ENCODE measurements around the gene ABHD8.
"Not testable (repeated sequence)": the region's sequence is repeated elsewhere in the genome, so short reads cannot be mapped to it uniquely, and the experiment has no call there.

Gene ABHD8

DNA sequence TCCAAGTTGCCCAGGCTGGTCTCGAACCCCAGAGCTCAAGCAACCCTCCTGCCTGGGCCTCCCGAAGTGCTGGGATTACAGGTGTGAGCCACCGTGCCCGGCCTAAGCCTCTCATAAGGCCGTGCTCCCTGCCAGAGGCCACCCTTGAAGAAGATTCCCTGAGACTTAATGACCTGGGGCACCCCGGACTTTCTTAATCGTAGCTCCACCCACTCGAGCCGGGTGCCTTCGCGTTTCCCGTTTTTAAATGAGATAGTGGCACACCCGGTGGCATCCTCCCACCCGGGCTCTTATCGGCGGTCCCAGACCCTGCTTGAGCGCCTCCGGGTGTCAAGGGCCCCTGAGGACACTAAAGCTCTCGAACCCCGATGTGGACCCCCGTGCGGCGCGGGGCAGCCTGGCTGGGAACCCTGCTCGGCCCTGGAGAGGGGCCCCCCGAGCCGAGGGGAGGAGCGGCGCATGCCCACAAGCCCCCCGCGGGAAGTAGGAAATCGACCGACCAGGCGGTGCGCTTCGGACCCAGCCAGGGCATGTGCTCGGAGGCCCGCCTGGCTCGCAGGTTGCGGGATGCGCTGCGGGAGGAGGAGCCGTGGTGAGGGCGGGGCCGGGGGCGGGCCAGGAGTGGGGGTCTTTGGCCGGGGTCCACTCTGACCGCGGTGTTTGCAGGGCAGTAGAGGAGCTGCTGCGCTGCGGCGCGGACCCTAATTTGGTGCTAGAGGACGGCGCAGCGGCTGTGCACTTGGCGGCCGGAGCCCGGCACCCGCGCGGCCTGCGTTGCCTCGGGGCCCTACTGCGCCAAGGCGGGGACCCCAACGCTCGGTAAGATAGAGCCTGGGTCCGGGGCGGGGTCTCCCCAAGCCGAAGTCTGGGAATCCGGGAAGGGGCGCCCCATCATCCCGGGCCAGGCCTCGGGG is 21.6 kb downstream of the ABHD8 start, which contains the start of gene ANKLE1:
Gene ANKLE1 (plus strand): TSS at position 511 of the 914 bp plus-strand sequence. CDS start 20 bp downstream, at position 531.
- peak within 1 kb of the TSS; percentile 59 for H3K27ac ChIP-seq
- TF ChIP-seq CTCF (conservative IDR thresholded peaks at IDR 0.05) (no peak), ZFX (IDR thresholded peaks at IDR 0.05) (no peak)

- TF ChIP-seq ZFX (IDR thresholded peaks at IDR 0.05) (no peak), CTCF (conservative IDR thresholded peaks at IDR 0.05) (no peak)
- no peak overlapping the region for H3K27ac ChIP-seq
Observed at GRCh38 chr19:17279436-17279835, 23.8 kb downstream of the ABHD8 start.

- no peak for TF ChIP-seq ZFX (IDR thresholded peaks at IDR 0.05)
- TF ChIP-seq CTCF (conservative IDR thresholded peaks at IDR 0.05) = no peak
- no peak overlapping the region for H3K27ac ChIP-seq
Observed at GRCh38 chr19:17275441-17276175, 27.6 kb downstream of the ABHD8 start.

DNA sequence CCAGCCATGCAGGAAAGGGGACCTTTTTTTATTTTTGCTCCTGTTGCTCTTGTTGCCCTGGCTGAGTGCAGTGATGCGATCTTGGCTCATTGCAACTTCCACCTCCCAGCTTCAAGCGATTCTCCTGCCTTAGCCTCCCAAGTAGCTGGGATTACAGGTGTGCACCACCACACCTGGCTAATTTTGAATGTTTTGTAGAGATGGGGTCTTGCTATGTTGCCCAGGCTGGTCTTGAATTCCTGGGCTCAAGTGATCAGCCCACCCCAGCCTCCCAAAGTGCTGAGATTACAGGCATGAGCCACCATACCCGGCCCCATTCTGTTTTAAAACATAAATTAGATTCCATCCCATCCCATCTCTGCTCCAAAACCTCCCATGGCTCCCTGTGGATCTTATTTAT is 28.3 kb downstream of the ABHD8 start:
- H3K27ac ChIP-seq = not testable (repeated sequence)

DNA sequence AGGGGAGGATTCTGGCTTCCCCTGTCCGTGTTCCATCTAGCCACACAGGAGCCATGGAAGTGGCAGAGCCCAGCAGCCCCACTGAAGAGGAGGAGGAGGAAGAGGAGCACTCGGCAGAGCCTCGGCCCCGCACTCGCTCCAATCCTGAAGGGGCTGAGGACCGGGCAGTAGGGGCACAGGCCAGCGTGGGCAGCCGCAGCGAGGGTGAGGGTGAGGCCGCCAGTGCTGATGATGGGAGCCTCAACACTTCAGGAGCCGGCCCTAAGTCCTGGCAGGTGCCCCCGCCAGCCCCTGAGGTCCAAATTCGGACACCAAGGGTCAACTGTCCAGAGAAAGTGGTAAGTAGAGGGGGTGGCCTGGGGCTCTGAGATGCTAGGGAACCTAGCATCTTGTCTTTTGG is 34.5 kb downstream of the ABHD8 start:
- no peak for TF ChIP-seq CTCF (conservative IDR thresholded peaks at IDR 0.05)
- TF ChIP-seq ZFX (IDR thresholded peaks at IDR 0.05) = no peak
- peak overlapping the region; percentile 73; the same call in 1 of the 2 replicates for H3K27ac ChIP-seq

GRCh38 chr19:17266975-17267788 is 36.0 kb downstream of the ABHD8 start, which contains the start of gene BABAM1:
TSS of gene BABAM1 (plus strand) at chr19:17267443. CDS start at chr19:17268807, 1,364 bp downstream.
- TF ChIP-seq CTCF (conservative IDR thresholded peaks at IDR 0.05) (no peak), ZFX (IDR thresholded peaks at IDR 0.05) (no peak)
- peak within 1 kb of the TSS; percentile 73 for H3K27ac ChIP-seq

DNA sequence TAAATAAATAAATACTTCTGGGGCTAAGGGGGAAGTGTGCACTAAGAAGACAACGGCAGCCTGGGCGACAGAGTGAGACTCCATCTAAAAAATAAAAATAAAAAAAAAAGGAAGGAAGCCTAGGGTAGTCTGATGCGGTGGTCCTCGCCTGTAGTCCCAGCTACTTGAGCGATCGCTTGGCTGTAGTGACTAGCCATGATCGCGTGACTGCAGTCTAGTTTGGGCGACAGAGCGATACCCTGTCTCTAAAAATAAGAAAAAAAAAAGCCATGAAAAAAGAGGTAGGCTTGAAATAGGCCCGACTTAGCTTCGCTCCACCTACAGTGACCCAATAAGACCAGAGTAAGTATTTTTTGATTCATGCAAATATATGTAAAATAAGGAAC is 36.6 kb downstream of the ABHD8 start:
- no peak overlapping the region for H3K27ac ChIP-seq

More for the DNA sequence above, 36.6 kb downstream of the ABHD8 start:
- TF ChIP-seq CTCF (conservative IDR thresholded peaks at IDR 0.05) (no peak), ZFX (IDR thresholded peaks at IDR 0.05) (no peak)

Measured in C4-2B (cell line).